GM18858 (cell line): ENCODE measurements around the gene THADA.
"Not testable (repeated sequence)": the region's sequence is repeated elsewhere in the genome, so short reads cannot be mapped to it uniquely, and the experiment has no call there.

Experiments
- ATAC-seq: cut with Tn5 transposase; IDR thresholded peaks from one replicate; pipeline ENCODE4 v1.9.1; 2021; ENCODE audit not compliant: unreplicated experiment

Gene THADA

GRCh38 chr2:43288417-43289305 is 307.2 kb downstream of the THADA start:
- ATAC-seq: no peak

- ATAC-seq: no peak
Measured at GRCh38 chr2:43285987-43286386, 309.9 kb downstream of the THADA start.

GRCh38 chr2:43284967-43285366 is 310.9 kb downstream of the THADA start:
- no peak for ATAC-seq

- not testable (repeated sequence) for ATAC-seq
Measured at GRCh38 chr2:43284347-43284746, 311.5 kb downstream of the THADA start.

GRCh38 chr2:43280994-43281393 is 314.8 kb downstream of the THADA start:
- ATAC-seq: no peak

GRCh38 chr2:43279317-43279840 is 316.5 kb downstream of the THADA start:
- no peak for ATAC-seq

GRCh38 chr2:43278564-43279220 is 317.1 kb downstream of the THADA start:
- ATAC-seq: no peak

- no peak for ATAC-seq
Measured at GRCh38 chr2:43276962-43277391, 318.9 kb downstream of the THADA start.

- no peak for ATAC-seq
Measured at GRCh38 chr2:43276266-43276941, 319.4 kb downstream of the THADA start.

GRCh38 chr2:43274721-43275120 is 321.1 kb downstream of the THADA start:
- no peak for ATAC-seq

- no peak for ATAC-seq
Measured at GRCh38 chr2:43274055-43274454, 321.8 kb downstream of the THADA start.

GRCh38 chr2:43273529-43273928 is 322.3 kb downstream of the THADA start:
- ATAC-seq: no peak

- ATAC-seq: no peak
Measured at GRCh38 chr2:43270930-43271615, 324.8 kb downstream of the THADA start.

GRCh38 chr2:43270461-43270860 is 325.4 kb downstream of the THADA start:
- no peak for ATAC-seq

- ATAC-seq: no peak
Measured at GRCh38 chr2:43269706-43270105, 326.1 kb downstream of the THADA start.

- ATAC-seq: no peak
Measured at GRCh38 chr2:43269074-43269572, 326.7 kb downstream of the THADA start.

GRCh38 chr2:43268066-43268953 is 327.5 kb downstream of the THADA start:
- ATAC-seq: no peak

- no peak for ATAC-seq
Measured at GRCh38 chr2:43267381-43267780, 328.5 kb downstream of the THADA start.

GRCh38 chr2:43266711-43267111 is 329.1 kb downstream of the THADA start:
- no peak for ATAC-seq

- no peak for ATAC-seq
Measured at GRCh38 chr2:43265421-43265820, 330.4 kb downstream of the THADA start.
